Mucosa of descending colon (tissue), 3 donors: ENCODE results near the gene TMEM135. TPM values are rescaled to one million over a fixed set of nuclear protein-coding genes. Genes with fewer than 3 reads are reported as not detected.

ENCODE experiments used
- ATAC-seq: fragments of 200-7000 bp; cut with Tn5 transposase; one replicate; pipeline ENCODE4 v1.9.1; 2020; ENCODE audit warnings: mild to moderate bottlenecking, moderate library complexity
- DNase-seq, 3 donors: peaks; one replicate each; pipeline ENCODE4 v3.0.0-alpha.2; 2020
- H3K36me3 ChIP-seq: fragments of 200-600 bp; one replicate; pipeline ENCODE4 v1.8.0; 2021; ENCODE audit warnings: low read depth, mild to moderate bottlenecking
- H3K4me1 ChIP-seq: fragments of 200-600 bp; one replicate; pipeline ENCODE4 v1.8.0; 2021; ENCODE audit warnings: low read depth, mild to moderate bottlenecking
- H3K4me3 ChIP-seq: fragments of 200-600 bp; one replicate; pipeline ENCODE4 v1.8.0; 2021; ENCODE audit warnings: mild to moderate bottlenecking
- H3K9me3 ChIP-seq: fragments of 200-600 bp; one replicate; pipeline ENCODE4 v1.8.0; 2021; ENCODE audit warnings: mild to moderate bottlenecking
- CTCF ChIP-seq: fragments of 200-600 bp; IDR thresholded peaks from one replicate; pipeline ENCODE4 v1.8.0; 2022; ENCODE audit warnings: antibody characterized with exemption, mild to moderate bottlenecking
- intact Hi-C, 2 donors: fragments of 100-400 bp; cut with DNase I in 1 of 2; cut with micrococcal nuclease in 1 of 2; formaldehyde crosslinking; loops; one replicate each; pipeline versions ENCODE4 v1.11.0 to v1.11.1; 2022; cut with DNase I, micrococcal nuclease
- total RNA-seq, 3 donors: library from RNA; stranded (reverse); fragmentation: NEBNext Ultra II Directional in 2 of 3; extraction: Animal tissue kit (Norgen Biotek cat#: 25700) in 2 of 3; gene quantifications; one replicate each; pipeline versions ENCODE4 v1.2.1 to v1.2.4, GENCODE V29; 2021 to 2023
- donor health status: DM: no; HTN: no; CAD: no; lungs with moderate emphysema.
- donor health status: DM: no; HTN: no; CAD: no.
- donor health status: DM: no; HTN: yes; CAD: no.

Gene TMEM135
- total RNA-seq, 3 donors from 2014 or later, result 32.8 to 37.6 (median 37.0) TPM

- ATAC-seq, result no peak
- DNase-seq, result no peak
- Histone ChIP-seq H3K36me3 (no peaks in the 10 kb centered on the region), H3K9me3 (no peaks in the 10 kb centered on the region), H3K4me1 (no peaks in the 10 kb centered on the region), H3K4me3 (no peak overlapping the region)
- intact Hi-C loops, result no loop called here
- TF ChIP-seq CTCF, result no peak
Observed at GRCh38 chr11:87013912-87014825, 23.6 kb upstream of the TMEM135 start.

- Histone ChIP-seq H3K4me3 (no peak overlapping the region), H3K9me3 (no peaks in the 10 kb centered on the region), H3K36me3 (no peaks in the 10 kb centered on the region), H3K4me1 (peaks cover 6% of the 10 kb centered on the region)
- intact Hi-C loops, result no loop called here
- no peak for DNase-seq
- no peak for TF ChIP-seq CTCF
- no peak for ATAC-seq
Observed at GRCh38 chr11:87015645-87016044, 22.1 kb upstream of the TMEM135 start.

GRCh38 chr11:87019613-87020271, 18.0 kb upstream of the TMEM135 start:
- ATAC-seq (peak; percentile 77), DNase-seq (no peak)
- no peaks in the 10 kb centered on the region for H3K36me3 ChIP-seq
- intact Hi-C loops, result no loop called here
- no peaks in the 10 kb centered on the region for H3K9me3 ChIP-seq
- no peak for TF ChIP-seq CTCF
- no peak overlapping the region for H3K4me3 ChIP-seq
- H3K4me1 ChIP-seq, result peaks cover 6% of the 10 kb centered on the region

- intact Hi-C loops, result no loop called here
- Histone ChIP-seq H3K4me1 (peaks cover 6% of the 10 kb centered on the region), H3K9me3 (no peaks in the 10 kb centered on the region), H3K36me3 (no peaks in the 10 kb centered on the region), H3K4me3 (no peak overlapping the region)
- ATAC-seq (no peak), DNase-seq (no peak)
- no peak for TF ChIP-seq CTCF
Observed at GRCh38 chr11:87020336-87020735, 17.4 kb upstream of the TMEM135 start.

GRCh38 chr11:87020764-87021365, 16.9 kb upstream of the TMEM135 start:
- Histone ChIP-seq H3K4me1 (peaks cover 6% of the 10 kb centered on the region), H3K4me3 (no peak overlapping the region), H3K9me3 (no peaks in the 10 kb centered on the region), H3K36me3 (no peaks in the 10 kb centered on the region)
- intact Hi-C loops, result no loop called here
- no peak for DNase-seq
- no peak for TF ChIP-seq CTCF
- ATAC-seq, result no peak
